ENCODE measurements around the gene SCAPER.

The SCAPER gene

GRCh38 chr15:76401285-76401684 is 503.9 kb downstream of the SCAPER start:
- Histone ChIP-seq H3K27me3 (no peaks in the 10 kb centered on the region), H3K27ac (no peak overlapping the region), H3K4me3 (ENCODE audit: low read depth in 1 of 2, low read length in 1 of 2) (no peak overlapping the region), H3K9me3 (no peaks in the 10 kb centered on the region), H3K36me3 (no peaks in the 10 kb centered on the region), H3K4me1 (ENCODE audit: control insufficient read depth in 1 of 2, insufficient read depth in 1 of 2, low read depth in 1 of 2, low read length in 1 of 2) (no peaks in the 10 kb centered on the region)
- TF ChIP-seq CTCF (IDR thresholded peaks at IDR 0.05), result no peak

GRCh38 chr15:76398317-76399104 is 506.6 kb downstream of the SCAPER start:
- Histone ChIP-seq H3K4me3 (ENCODE audit: low read depth in 1 of 2, low read length in 1 of 2) (no peak overlapping the region), H3K9me3 (no peaks in the 10 kb centered on the region), H3K36me3 (no peaks in the 10 kb centered on the region), H3K4me1 (ENCODE audit: control insufficient read depth in 1 of 2, insufficient read depth in 1 of 2, low read depth in 1 of 2, low read length in 1 of 2) (no peaks in the 10 kb centered on the region), H3K27me3 (no peaks in the 10 kb centered on the region), H3K27ac (no peak overlapping the region)
- no peak for TF ChIP-seq CTCF (IDR thresholded peaks at IDR 0.05)

- TF ChIP-seq CTCF (IDR thresholded peaks at IDR 0.05), result no peak
- H3K27ac ChIP-seq, result no peak overlapping the region
- H3K4me1 ChIP-seq (ENCODE audit: control insufficient read depth in 1 of 2, insufficient read depth in 1 of 2, low read depth in 1 of 2, low read length in 1 of 2), result peaks cover 0 to 9% of the 10 kb centered on the region in 2 experiments
- no peaks in the 10 kb centered on the region for H3K27me3 ChIP-seq
- H3K36me3 ChIP-seq, result no peaks in the 10 kb centered on the region
- H3K9me3 ChIP-seq, result no peaks in the 10 kb centered on the region
- H3K4me3 ChIP-seq (ENCODE audit: low read depth in 1 of 2, low read length in 1 of 2), result no peak overlapping the region
Measured at GRCh38 chr15:76393614-76394013, 511.5 kb downstream of the SCAPER start.

- H3K27me3 ChIP-seq, result no peaks in the 10 kb centered on the region
- H3K9me3 ChIP-seq, result no peaks in the 10 kb centered on the region
- no peak overlapping the region for H3K27ac ChIP-seq
- H3K36me3 ChIP-seq, result no peaks in the 10 kb centered on the region
- peaks cover 0 to 9% of the 10 kb centered on the region in 2 experiments for H3K4me1 ChIP-seq (ENCODE audit: control insufficient read depth in 1 of 2, insufficient read depth in 1 of 2, low read depth in 1 of 2, low read length in 1 of 2)
- H3K4me3 ChIP-seq (ENCODE audit: low read depth in 1 of 2, low read length in 1 of 2), result no peak overlapping the region
- TF ChIP-seq CTCF (IDR thresholded peaks at IDR 0.05), result no peak
Measured at GRCh38 chr15:76391847-76392246, 513.3 kb downstream of the SCAPER start.

GRCh38 chr15:76391309-76391708 is 513.8 kb downstream of the SCAPER start:
- Histone ChIP-seq H3K4me3 (ENCODE audit: low read depth in 1 of 2, low read length in 1 of 2) (no peak overlapping the region), H3K4me1 (ENCODE audit: control insufficient read depth in 1 of 2, insufficient read depth in 1 of 2, low read depth in 1 of 2, low read length in 1 of 2) (peaks cover 0 to 9% of the 10 kb centered on the region in 2 experiments), H3K36me3 (no peaks in the 10 kb centered on the region), H3K27me3 (no peaks in the 10 kb centered on the region), H3K27ac (no peak overlapping the region), H3K9me3 (no peaks in the 10 kb centered on the region)
- no peak for TF ChIP-seq CTCF (IDR thresholded peaks at IDR 0.05)

Data from neutrophil (primary cell).